CD14-positive monocyte (primary cell): ENCODE data around the gene GPR39. TPM values are rescaled to one million over a fixed set of nuclear protein-coding genes. Genes with fewer than 3 reads are reported as not detected.

Experiments
- DNase-seq, 3 donors: peaks; one replicate each; pipeline ENCODE4 v3.0.0-alpha.2; 2011 to 2022
- H2AFZ ChIP-seq: 2 replicates; pipeline ENCODE4 v1.6.0; 2012; ENCODE audit warnings: mild to moderate bottlenecking, low read depth, low read length, inconsistent platforms; ENCODE audit not compliant: insufficient read depth, poor library complexity, severe bottlenecking
- H3K27ac ChIP-seq, 2 donors: 1 replicate in 1 of 2; 2 replicates in 1 of 2; pipeline ENCODE4 v1.5.1; 2012 to 2013; ENCODE audit warnings: low read length in 2 of 2, control low read depth in 1 of 2, inconsistent platforms in 1 of 2, low read depth in 1 of 2, mild to moderate bottlenecking in 1 of 2
- H3K27me3 ChIP-seq, 2 donors: one replicate each; pipeline versions ENCODE4 v1.6.0 to v1.6.1; 2011 to 2013; ENCODE audit warnings: low read length in 2 of 2; ENCODE audit not compliant: control insufficient read depth in 2 of 2, insufficient read depth in 2 of 2
- H3K36me3 ChIP-seq, 2 donors: replicated peaks in 1 of 2; 1 replicate in 1 of 2; 2 replicates in 1 of 2; pipeline versions ENCODE4 v1.5.1 to v1.6.1; 2012 to 2013; ENCODE audit warnings: low read length in 2 of 2, control low read depth in 1 of 2, inconsistent platforms in 1 of 2, mild to moderate bottlenecking in 1 of 2; ENCODE audit not compliant: insufficient read depth in 2 of 2, control insufficient read depth in 1 of 2
- H3K4me1 ChIP-seq, 2 donors: 1 replicate in 1 of 2; 2 replicates in 1 of 2; pipeline versions ENCODE4 v1.5.1 to v1.6.1; 2012 to 2013; ENCODE audit warnings: low read length in 2 of 2, control low read depth in 1 of 2, inconsistent platforms in 1 of 2, mild to moderate bottlenecking in 1 of 2, moderate library complexity in 1 of 2; ENCODE audit not compliant: insufficient read depth in 2 of 2, control insufficient read depth in 1 of 2
- H3K4me2 ChIP-seq: replicated peaks from 2 replicates; pipeline ENCODE3; 2012; ENCODE audit warnings: low read length, moderate library complexity, mild to moderate bottlenecking; ENCODE audit not compliant: poor library complexity, severe bottlenecking; ENCODE audit errors: extremely low read depth
- H3K4me3 ChIP-seq, 3 experiments: fragments of 200-600 bp in 1 of 3; sonication (generic) in 1 of 3; replicated peaks in 1 of 3; 1 replicate in 2 of 3; 2 replicates in 1 of 3; pipeline ENCODE4 v1.5.1; 2011 to 2013; ENCODE audit warnings: low read length in 3 of 3, mild to moderate bottlenecking in 3 of 3, control low read depth in 2 of 3, low read depth in 2 of 3, inconsistent platforms in 1 of 3, moderate library complexity in 1 of 3
- H3K79me2 ChIP-seq: 2 replicates; pipeline ENCODE4 v1.6.0; 2012; ENCODE audit warnings: mild to moderate bottlenecking, control low read depth, inconsistent platforms, low read length, moderate library complexity; ENCODE audit not compliant: insufficient read depth
- H3K9ac ChIP-seq: 2 replicates; pipeline ENCODE4 v1.6.0; 2017; ENCODE audit warnings: low read length, mild to moderate bottlenecking; ENCODE audit not compliant: insufficient read depth, poor library complexity, severe bottlenecking
- H3K9me3 ChIP-seq, 2 donors: replicated peaks in 1 of 2; 1 replicate in 1 of 2; 2 replicates in 1 of 2; pipeline versions ENCODE4 v1.5.1 to v1.6.1; 2012 to 2013; ENCODE audit warnings: low read length in 2 of 2, control low read depth in 1 of 2; ENCODE audit not compliant: control insufficient read depth in 1 of 2, insufficient read depth in 1 of 2
- H4K20me1 ChIP-seq: 2 replicates; pipeline ENCODE4 v1.6.0; 2012; ENCODE audit warnings: mild to moderate bottlenecking, low read length, control low read depth, moderate library complexity; ENCODE audit not compliant: insufficient read depth
- H3K27ac Mint-ChIP-seq, 7 donors: one replicate each; pipeline ENCODE4 v1.8.0; 2020; ENCODE audit warnings: mild to moderate bottlenecking in 7 of 7, mixed read lengths in 7 of 7, moderate library complexity in 6 of 7, inconsistent platforms in 2 of 7
- H3K27me3 Mint-ChIP-seq, 3 donors: one replicate each; pipeline ENCODE4 v1.8.0; 2021 to 2022; ENCODE audit warnings: low read depth in 3 of 3, mild to moderate bottlenecking in 3 of 3, mixed read lengths in 3 of 3, moderate library complexity in 3 of 3, inconsistent platforms in 1 of 3
- H3K36me3 Mint-ChIP-seq, 2 donors: one replicate each; pipeline ENCODE4 v1.8.0; 2020; ENCODE audit warnings: mixed read lengths in 2 of 2, inconsistent platforms in 1 of 2, mild to moderate bottlenecking in 1 of 2
- H3K4me1 Mint-ChIP-seq: one replicate; pipeline ENCODE4 v1.8.0; 2020; ENCODE audit warnings: mild to moderate bottlenecking, mixed read lengths
- H3K4me3 Mint-ChIP-seq, 2 donors: one replicate each; pipeline ENCODE4 v1.8.0; 2020; ENCODE audit warnings: mild to moderate bottlenecking in 2 of 2, mixed read lengths in 2 of 2, moderate library complexity in 1 of 2
- H3K9me3 Mint-ChIP-seq, 7 donors: one replicate each; pipeline ENCODE4 v1.8.0; 2020 to 2022; ENCODE audit warnings: mixed read lengths in 7 of 7, mild to moderate bottlenecking in 6 of 7, moderate library complexity in 6 of 7, inconsistent platforms in 2 of 7
- WGBS: methylation state at CpG from one replicate; pipeline ENCODE4 v1.1.5; 2013; ENCODE audit warnings: missing lambda C conversion rate; ENCODE audit not compliant: insufficient coverage; 5-methylcytosine and 5-hydroxymethylcytosine counted together
- intact Hi-C, 2 donors: fragments of 100-400 bp; cut with micrococcal nuclease; formaldehyde crosslinking; loops; one replicate each; pipeline versions ENCODE4 v1.15.0 to v1.15.1; 2023
- polyA plus RNA-seq, 3 donors: library from polyadenylated mRNA; depleted of rRNA in 1 of 3; unstranded in 2 of 3; stranded (reverse) in 1 of 3; fragments of 300-500 nt in 2 of 3; fragments of >200 nt in 1 of 3; fragmentation: Illumina TruSeq in 2 of 3; gene quantifications; 1 replicate in 2 of 3; 2 replicates in 1 of 3; pipeline ENCODE4 v1.2.3, GENCODE V29; 2012 to 2021
- TF ChIP-seq, protein P1 (sequence below): fragments of 200-600 bp; IDR thresholded peaks from one replicate; pipeline ENCODE4 v1.8.0; 2022; ENCODE audit warnings: antibody characterized with exemption, mild to moderate bottlenecking

The GPR39 gene
- polyA plus RNA-seq, 3 donors, result 0.12 TPM; not detected in 2

- H3K36me3 Mint-ChIP-seq, result no peaks in the 10 kb centered on the region
- no peak overlapping the region for H3K27ac Mint-ChIP-seq
- H3K4me1 Mint-ChIP-seq, result peaks cover 19% of the 10 kb centered on the region
- H3K36me3 ChIP-seq, result no peaks in the 10 kb centered on the region
- H3K9ac ChIP-seq, result no peak overlapping the region
- no peak overlapping the region for H2AFZ ChIP-seq
- H3K79me2 ChIP-seq, result no peaks in the 10 kb centered on the region
- no peaks in the 10 kb centered on the region for H3K27me3 ChIP-seq
- peaks cover 3 to 11% (median 9%) of the 10 kb centered on the region in 3 donors for H3K27me3 Mint-ChIP-seq
- H3K4me1 ChIP-seq, result peaks cover 5 to 18% of the 10 kb centered on the region in 2 donors
- H3K4me3 Mint-ChIP-seq, result no peak overlapping the region
- no CpG with 5 or more reads among the region's 3 CpGs for WGBS
- H3K9me3 ChIP-seq, result no peaks in the 10 kb centered on the region
- intact Hi-C loops, result no loop called here
- H3K4me2 ChIP-seq, result no peak overlapping the region
- peaks cover 0 to 15% (median 4%) of the 10 kb centered on the region in 7 donors for H3K9me3 Mint-ChIP-seq
- H3K4me3 ChIP-seq, result no peak overlapping the region
- no peak for DNase-seq
- TF ChIP-seq, protein P1, sequence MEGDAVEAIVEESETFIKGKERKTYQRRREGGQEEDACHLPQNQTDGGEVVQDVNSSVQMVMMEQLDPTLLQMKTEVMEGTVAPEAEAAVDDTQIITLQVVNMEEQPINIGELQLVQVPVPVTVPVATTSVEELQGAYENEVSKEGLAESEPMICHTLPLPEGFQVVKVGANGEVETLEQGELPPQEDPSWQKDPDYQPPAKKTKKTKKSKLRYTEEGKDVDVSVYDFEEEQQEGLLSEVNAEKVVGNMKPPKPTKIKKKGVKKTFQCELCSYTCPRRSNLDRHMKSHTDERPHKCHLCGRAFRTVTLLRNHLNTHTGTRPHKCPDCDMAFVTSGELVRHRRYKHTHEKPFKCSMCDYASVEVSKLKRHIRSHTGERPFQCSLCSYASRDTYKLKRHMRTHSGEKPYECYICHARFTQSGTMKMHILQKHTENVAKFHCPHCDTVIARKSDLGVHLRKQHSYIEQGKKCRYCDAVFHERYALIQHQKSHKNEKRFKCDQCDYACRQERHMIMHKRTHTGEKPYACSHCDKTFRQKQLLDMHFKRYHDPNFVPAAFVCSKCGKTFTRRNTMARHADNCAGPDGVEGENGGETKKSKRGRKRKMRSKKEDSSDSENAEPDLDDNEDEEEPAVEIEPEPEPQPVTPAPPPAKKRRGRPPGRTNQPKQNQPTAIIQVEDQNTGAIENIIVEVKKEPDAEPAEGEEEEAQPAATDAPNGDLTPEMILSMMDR, result no peak
- H3K27ac ChIP-seq, result no peak overlapping the region
- H4K20me1 ChIP-seq, result no peaks in the 10 kb centered on the region
Measured at GRCh38 chr2:132573444-132574007, 156.9 kb downstream of the GPR39 start.

- Histone ChIP-seq H3K79me2 (no peaks in the 10 kb centered on the region), H3K9me3 (no peaks in the 10 kb centered on the region), H3K27me3 (no peaks in the 10 kb centered on the region), H3K27ac (peak overlapping the region in 1 of 2 donors; percentile 59), H3K4me2 (peak overlapping the region; percentile 57), H3K36me3 (no peaks in the 10 kb centered on the region), H3K4me3 (peak overlapping the region in 1 of 3 experiments; percentile 29), H2AFZ (no peak overlapping the region), H4K20me1 (no peaks in the 10 kb centered on the region), H3K4me1 (peaks cover 5 to 29% of the 10 kb centered on the region in 2 donors), H3K9ac (no peak overlapping the region)
- no CpG with 5 or more reads among the region's 2 CpGs for WGBS
- Mint-ChIP-seq H3K4me1 (peaks cover 17% of the 10 kb centered on the region), H3K27me3 (peaks cover 2 to 7% (median 2%) of the 10 kb centered on the region in 3 donors), H3K4me3 (no peak overlapping the region), H3K27ac (peak overlapping the region; percentile 46 to 85 (median 78)), H3K9me3 (peaks cover 0 to 11% (median 2%) of the 10 kb centered on the region in 7 donors), H3K36me3 (no peaks in the 10 kb centered on the region)
- intact Hi-C loops, result no loop called here
- TF ChIP-seq, protein P1, result no peak
- peak; percentile 82 to 96 (median 91) for DNase-seq
Measured at GRCh38 chr2:132577686-132578085, 161.1 kb downstream of the GPR39 start.
